GM18499 (cell line): ENCODE measurements around the gene CACNA1B.
"Not testable (repeated sequence)": the region's sequence is repeated elsewhere in the genome, so short reads cannot be mapped to it uniquely, and the experiment has no call there.

Source experiments
- ATAC-seq: cut with Tn5 transposase; IDR thresholded peaks from one replicate; pipeline ENCODE4 v1.9.1; 2021; ENCODE audit warnings: moderate number of reproducible peaks; ENCODE audit not compliant: insufficient read depth, unreplicated experiment

CACNA1B gene

DNA sequence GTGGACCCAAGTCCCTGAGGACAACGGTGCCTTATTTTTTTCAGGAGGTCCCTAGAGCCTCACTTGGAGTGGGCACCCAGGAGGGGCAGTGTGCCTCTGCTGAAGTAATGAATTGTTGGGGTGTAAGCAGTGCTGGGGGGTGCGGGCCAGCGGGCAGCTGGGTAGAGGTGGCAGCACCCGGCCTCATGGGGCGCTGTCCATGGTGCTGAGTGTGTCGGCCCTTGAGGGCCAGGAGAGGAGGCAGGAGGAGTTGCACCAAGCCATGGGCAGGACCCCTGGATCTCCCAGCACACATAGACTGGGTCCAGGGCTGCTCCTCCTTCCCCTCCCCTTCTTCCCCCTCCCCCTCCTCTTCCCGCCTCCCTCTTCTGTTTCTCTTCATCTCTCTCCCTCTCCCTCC, 7.0 kb downstream of the CACNA1B start:
- not testable (repeated sequence) for ATAC-seq

DNA sequence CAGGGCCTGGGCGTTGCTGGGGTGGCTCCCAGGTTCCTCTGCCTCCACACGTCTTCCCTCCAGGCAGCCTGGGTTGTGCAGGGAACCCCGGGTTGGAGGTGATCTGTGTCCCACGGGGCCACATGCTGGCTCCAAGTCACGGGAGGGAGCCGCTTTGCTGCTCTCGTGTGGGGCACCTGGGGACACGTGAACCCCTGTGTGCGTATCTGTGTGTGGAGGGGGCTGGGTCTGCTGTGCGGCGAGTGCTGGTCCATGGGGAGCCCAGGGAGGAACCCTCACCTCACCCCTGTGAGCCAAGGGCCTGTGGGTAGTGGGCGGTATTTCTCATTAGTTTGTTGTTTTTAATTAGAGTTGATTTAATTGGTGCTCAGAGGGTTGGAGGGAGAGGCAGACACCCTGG, 7.5 kb downstream of the CACNA1B start:
- not testable (repeated sequence) for ATAC-seq

DNA sequence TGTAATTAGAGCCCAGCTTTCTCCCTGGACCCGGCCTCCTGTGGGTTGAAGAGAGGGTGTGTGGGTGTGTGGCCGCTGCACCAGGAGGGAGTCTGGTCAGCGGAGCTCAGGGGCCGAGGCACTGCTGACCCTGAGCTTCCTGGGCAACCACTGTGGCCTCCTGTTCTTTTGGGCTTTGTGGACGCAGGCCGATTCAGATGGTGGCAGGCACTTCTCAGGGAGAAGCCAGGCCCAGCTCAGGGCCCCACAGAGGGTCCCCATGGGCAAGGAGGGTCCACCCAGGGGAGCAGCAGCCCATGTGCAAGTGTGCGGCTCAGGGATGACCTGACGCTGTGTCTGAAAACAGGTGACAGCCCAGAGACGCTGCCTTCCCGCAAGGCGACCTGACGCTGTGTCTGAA, 11.0 kb downstream of the CACNA1B start:
- not testable (repeated sequence) for ATAC-seq

DNA sequence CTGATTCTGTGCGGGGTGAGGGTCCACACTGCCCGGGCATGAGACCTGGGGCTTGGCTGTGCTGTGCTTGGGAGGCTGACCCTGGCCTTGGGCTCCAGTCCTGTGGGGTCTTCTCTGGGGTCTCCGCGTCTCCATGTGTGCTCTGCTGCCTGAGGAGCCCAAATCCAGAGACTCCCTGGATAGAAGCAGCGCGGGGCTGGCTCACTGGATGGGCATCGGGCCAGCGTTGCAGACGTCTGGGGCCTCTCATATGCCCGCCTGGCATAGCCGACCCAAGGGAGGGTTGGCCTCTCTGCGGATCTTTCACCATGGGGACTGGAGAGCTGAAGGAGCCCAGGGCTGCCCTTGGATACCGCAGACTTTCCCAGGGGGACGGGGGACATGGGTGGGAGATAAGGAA, 12.4 kb downstream of the CACNA1B start:
- ATAC-seq: not testable (repeated sequence)

DNA sequence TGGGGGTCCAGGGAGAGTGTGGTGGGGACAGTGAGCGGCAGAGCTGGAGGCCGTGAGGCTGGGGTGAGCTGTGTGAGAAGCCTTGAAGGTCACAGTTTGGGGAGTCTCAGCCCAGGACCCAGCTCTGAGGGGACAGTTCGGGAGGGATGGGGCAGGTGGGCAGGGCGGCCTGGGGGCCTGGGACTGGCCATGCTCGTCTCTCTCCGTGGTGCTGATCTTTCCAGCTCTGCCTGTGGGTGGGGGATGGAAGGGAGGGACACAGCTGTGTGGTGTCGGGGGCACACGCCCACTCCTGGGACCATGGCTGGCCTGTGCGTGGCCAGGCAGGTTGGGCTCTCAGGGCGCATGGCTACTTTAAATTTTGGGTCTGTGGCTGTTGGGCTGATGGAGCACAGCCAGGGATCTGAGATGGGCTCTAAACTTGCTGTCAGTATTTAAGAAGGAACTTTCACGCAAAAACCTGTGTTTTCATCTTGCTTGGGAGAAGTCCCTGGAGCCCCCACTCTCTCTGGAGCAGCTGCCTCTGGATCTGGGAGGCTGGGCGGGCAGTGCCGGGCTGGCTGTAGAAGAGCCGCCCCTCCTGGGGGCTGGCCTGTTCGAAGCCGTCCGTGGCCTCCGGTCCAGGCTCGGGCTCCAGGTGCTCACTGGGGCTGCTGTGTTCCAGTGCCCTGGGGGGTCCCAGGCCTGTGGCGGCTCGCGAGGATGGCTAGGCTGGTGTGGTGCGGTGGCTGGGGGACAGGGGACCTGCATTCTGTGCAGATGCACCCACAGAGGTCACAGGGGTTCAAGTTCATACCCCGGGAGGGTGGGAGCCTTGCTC, 13.4 kb downstream of the CACNA1B start:
- not testable (repeated sequence) for ATAC-seq

DNA sequence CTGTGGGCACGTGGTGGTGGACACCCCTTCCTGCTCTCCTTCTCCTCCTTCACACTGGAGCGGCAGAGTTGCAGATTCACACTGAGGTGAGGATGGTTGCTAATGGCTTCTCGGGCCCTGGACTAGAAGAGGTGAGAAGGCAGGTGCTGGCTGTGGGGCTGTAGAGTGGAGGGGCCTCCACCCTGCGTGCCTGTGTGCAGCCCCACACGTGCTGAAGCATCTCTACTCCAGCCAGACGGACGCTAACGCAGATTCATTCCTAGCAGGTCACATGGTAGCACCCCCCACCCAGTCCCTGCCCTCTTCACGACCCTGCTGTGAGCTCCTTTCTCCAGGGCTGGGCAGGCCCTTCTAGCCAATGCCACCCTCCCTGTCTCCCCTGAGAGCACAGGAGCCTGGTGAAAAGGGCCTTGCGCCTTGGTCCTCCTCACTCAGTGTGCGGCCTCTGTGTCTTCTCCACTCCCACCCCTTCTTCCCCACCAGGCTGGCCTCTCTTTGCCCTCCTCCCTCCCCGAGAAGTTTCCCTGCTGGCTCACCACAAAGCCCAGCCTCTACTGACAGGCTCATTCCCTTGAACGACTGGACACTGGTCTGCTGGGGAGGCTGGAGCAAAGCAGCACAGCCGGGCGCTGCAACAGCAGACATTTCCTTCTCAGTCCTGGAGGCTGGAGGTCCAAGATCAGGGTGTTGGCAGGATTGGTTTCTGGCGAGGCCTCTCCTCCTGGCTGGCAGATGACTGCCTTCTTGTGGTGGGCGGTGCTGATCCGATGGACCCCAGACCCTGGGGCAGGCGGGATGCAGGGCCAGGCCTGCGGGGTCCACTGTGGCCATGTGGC, 14.2 kb downstream of the CACNA1B start:
- no peak for ATAC-seq

DNA sequence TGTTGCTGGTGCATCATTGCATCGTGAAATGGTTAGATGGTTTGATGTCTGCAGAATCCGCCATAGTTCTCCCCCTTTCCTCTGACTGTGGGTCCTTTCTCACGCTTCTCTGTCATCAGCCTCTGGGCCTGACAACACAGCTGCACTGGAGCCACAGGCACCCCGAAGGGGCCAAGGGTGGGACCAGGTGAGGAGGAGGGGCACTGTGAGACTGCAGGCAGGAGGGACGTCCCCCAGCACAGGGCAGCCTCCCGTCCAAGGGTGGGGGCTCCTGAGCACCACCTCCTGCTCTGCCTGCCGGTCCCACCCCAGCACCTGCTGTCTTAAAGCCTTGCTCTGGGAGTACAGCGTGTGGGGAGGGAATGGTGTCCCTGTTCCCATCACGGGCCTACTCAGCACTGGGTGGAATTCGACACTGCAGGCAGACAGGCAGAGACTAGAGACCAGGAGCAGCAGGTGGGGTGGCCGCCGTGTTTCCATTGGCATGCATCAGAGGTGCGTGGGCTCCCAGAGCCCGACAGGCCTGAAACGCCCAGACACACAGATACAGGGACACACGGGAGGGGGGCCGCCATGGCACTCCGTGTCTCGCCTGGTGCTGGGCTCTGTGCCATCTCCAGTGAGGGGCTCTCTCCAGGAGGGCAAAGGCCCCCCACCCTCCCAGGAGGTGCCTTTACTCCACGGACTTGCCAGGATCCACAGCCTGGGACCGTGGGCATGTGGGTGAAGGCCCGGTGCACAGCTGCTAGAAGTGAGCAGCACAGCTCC, 15.0 kb downstream of the CACNA1B start:
- no peak for ATAC-seq

DNA sequence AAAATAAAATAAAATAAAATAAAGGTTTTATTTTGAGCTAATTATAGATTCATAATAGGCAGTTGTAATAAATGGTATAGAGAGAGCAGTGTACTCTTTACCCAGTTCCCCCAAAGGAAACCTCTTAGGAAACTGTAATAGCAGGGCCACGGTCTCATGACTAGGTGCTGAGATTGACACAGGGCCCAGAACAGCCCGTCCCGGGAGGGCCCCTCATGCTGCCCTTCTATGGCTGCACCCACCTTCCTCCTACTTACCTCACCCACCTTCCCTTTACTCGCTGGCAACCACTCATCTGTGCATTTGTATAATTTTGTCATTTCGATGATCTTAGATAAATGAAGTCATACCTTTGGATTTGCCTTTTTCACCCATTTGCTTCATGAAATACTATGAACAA, 16.1 kb downstream of the CACNA1B start:
- ATAC-seq: no peak

DNA sequence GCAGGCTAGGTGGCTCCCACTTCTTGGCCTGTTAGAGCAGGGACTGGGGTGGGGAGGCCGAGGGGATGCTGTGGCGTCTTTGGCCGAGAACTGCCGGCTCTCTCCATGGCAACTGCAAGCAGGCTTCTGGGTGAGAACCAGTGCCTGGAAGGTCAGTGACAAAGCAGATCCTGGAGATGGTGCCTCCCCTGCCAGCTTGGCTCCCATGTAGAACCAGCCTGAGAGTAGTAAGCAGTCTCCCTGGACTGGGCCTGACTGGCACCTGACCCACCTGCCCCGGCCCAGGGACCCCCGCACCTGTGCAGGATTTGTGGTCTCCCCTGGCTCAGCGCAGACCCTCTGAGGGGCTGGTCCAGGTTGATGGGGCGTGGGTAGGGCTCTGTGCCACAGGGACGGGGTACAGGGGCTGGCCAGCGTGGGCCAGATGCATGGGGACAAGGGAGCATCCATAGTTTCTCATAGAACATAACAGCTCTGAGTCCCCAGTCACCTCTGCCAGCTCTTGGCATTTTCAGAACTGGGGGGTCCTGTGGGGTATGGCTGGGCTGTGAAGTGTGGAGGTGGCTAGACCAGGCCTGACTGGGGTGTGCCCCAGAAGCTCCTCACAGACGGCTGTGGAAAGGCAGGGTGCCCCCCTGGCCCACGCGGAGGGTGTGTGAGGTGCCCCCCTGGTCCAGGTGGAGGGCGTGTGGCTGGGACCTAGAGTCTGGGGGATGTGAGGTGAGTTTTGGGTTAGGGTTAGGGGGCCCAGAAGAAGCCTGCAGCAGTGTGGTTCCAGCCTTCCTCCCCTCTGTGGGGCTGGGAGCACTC, 22.2 kb downstream of the CACNA1B start:
- ATAC-seq: no peak

DNA sequence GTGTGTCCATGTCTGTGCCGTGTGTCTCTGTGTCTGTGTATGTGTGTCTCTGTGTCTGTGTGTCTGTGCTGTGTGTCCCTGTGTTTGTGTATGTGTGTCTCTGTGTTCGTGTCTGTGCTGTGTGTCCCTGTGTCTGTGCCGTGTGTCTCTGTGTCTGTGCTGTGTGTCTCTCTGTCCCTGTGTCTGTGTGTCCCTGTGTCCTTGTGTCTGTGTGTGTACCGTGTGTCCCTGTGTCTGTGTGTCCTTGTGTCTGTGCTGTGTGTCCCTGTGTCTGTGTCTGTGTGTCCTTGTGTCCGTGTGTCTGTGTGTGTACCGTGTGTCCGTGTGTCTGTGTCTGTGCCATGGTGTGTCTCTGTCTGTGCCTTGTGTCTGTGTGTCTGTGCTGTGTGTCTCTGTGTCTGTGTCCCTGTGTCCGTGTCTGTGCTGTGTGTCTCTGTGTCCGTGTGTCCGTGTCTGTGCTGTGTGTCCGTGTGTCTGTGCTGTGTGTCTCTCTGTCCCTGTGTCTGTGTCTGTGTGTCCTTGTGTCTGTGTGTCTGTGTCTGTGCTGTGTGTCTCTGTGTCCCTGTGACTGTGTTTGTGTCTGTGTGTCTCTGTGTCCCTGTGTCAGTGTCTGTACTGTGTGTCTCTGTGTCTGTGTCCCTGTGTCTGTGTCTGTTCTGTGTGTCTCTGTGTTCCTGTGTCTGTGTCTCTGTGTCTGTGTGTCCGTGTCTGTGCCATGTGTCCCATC, 23.2 kb downstream of the CACNA1B start:
- ATAC-seq: no peak

DNA sequence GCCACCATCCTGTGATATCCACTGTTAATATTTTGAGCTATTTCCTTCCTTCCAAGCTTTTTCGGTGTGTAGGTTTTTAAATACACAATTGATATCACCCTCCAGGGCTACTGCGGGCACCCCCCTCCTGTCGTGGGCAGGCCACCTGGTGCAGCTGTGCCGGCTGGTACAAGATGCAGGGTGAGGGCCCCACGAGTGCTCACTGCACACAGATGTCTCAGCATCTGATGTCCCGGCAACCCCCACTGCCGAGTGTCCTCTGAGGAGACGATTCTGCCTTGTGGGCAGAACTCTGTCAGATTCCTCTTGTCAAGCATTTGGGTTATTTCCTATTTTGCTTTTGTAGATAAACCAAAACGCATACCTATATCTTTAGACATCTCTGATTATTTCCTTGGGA, 25.1 kb downstream of the CACNA1B start:
- no peak for ATAC-seq

DNA sequence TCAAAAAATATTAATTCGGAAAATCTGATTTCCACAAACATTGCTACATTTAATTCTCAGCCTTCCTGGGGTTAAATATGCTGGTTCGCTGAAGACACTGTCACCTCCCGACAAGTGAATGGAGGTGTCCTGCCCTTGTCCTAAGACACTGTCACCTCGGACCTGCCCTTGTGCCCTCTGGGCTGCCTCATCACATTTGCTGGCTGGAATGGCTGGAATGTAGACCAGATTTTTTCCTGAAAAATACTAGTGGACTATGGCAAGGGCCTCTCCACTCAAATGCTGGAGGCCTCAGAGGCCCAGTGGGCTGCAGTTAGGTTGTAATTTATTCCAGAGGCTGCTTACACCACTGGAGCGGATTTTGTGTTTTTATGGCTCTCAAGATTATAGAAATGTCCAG, 28.2 kb downstream of the CACNA1B start:
- ATAC-seq: no peak

DNA sequence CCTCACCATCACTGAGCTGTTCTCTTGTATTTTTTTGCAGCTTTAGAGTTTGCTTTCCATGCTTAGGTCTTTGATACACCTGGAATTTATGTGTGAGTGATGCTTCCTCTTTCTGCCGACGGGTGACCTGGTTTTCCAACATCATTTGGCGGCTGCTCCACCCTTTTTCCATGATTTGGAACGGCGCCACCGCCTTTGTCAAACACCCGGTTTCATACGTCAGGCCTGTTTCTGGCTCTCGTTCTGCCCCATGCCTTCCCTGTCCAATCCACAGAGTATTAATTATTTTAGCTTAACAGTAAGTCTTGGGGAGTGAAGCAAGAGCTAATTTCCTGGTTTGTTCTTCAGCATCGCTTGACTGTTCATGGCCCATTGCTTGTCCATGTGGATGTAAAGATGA, 30.2 kb downstream of the CACNA1B start:
- no peak for ATAC-seq

DNA sequence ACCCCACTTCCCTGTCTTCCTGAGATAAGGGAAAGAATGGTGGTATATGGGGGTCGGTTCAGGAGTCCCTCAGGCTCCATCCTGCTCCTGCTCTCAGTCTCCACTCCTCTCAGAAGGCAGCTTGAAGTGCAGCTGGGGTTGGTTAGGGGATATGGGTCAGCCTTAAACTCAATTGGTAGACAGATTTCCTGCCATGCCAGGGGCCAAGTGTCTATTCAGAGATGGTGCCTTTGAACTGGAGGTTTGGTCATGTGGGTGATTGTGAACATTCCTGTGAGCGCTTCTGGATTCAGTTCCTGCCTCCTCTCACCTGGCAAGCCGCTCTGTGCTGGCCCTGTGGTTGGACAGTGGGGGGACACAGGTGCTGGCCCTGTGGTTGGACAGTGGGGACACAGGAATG, 35.1 kb downstream of the CACNA1B start:
- no peak for ATAC-seq

DNA sequence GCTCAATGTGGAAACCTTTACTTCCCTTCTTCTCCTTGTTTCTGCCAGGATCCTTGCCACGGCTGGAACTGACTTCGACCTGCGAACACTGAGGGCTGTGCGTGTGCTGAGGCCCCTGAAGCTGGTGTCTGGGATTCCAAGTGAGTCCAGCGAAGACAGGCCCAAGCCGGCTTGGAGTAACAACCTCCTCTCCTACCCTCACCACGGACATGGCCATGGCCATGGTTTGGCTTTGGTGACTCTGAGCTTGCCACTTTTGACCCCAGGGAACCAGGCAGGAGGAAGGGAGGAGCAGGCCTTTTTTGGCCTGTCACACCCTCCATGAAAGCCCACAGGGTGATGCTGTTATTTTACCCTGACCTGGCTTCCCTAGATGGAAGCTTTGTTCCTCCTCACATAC, 35.5 kb downstream of the CACNA1B start:
- no peak for ATAC-seq

DNA sequence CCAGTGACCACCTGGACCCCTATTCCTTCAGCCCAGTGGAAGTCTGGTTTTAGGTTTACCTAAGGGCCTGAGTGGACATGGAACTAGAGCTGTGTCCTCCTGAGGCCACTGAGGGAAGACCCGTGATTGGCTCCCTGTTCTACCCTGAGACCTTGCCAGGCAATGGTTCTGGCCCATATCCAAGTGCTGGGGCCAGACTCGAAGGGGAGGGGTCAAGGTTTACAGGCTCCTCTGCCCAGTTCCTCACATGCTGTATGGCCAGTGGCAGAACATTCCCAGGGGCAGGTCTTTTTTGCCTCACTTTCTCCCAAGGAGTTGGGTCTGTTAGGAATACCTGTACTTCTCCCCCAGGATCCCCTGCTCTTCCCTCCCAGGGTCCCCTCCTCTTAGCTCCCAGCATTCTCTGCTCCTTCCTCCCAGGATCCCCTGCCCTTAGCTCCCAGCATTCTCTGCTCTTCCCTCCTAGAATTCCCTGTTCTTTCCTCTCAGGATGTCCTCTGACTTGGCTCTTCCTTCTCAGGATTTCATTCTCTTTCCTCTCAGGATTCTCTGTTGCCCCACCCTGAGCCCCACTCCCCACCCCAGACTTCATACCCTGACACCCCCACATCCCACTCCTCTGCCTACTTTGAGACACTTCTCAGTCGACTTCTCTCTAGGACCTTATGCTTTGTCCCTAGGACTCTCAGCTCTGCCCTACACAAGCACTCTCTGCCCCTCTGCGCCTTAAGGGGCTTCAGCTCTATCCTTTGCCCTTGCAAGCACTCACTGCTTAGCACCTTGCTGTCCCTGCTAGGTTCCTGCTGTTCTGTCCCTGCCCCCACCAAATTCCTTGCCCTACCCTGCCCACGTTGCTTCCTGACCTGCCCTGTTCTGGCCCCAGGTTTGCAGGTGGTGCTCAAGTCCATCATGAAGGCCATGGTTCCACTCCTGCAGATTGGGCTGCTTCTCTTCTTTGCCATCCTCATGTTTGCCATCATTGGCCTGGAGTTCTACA, 36.5 kb downstream of the CACNA1B start:
- ATAC-seq: no peak

DNA sequence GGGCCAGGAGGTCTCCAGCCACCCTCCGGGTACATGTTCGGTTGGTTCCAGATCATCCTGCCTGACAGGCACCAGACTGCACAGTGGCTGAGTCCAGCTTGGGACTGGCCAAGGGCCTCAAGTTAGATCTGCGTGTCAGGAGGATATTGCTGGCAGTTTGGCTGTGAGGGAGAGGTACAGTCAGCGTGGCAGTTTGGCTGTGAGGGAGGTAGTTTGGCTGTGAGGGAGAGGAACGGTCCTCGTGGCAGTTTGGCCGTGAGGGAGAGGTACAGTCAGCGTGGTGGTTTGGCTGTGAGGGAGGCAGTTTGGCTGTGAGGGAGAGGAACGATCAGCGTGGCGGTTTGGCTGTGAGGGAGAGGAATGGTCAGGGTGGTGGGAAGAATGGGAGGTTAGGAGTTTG, 39.0 kb downstream of the CACNA1B start:
- no peak for ATAC-seq

DNA sequence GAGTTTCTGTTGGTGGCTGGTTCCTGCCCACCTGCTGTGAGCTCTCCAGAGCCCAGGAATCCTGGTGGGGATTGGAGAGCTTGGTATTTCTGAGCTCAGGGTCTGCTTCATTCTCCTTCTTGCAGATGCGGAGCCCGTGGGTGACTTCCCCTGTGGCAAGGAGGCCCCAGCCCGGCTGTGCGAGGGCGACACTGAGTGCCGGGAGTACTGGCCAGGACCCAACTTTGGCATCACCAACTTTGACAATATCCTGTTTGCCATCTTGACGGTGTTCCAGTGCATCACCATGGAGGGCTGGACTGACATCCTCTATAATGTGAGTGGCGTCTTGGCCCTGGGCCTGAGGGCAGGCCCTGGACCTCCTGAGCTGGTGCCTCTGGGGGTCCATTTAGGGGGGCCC, 39.5 kb downstream of the CACNA1B start:
- no peak for ATAC-seq
